SK-N-SH (cell line): ENCODE results near the gene ZNF334.

ENCODE experiments used
- MXI1 ChIP-seq: IDR thresholded peaks from 2 replicates; pipeline ENCODE4 v1.6.1; 2012; ENCODE audit warnings: mild to moderate bottlenecking, low read depth, low read length, improper control_type of control experiment
- TF ChIP-seq, protein P1 (sequence below): IDR thresholded peaks from 2 replicates; pipeline ENCODE4 v1.4.0; 2012; ENCODE audit warnings: low read depth, borderline replicate concordance

DNA sequence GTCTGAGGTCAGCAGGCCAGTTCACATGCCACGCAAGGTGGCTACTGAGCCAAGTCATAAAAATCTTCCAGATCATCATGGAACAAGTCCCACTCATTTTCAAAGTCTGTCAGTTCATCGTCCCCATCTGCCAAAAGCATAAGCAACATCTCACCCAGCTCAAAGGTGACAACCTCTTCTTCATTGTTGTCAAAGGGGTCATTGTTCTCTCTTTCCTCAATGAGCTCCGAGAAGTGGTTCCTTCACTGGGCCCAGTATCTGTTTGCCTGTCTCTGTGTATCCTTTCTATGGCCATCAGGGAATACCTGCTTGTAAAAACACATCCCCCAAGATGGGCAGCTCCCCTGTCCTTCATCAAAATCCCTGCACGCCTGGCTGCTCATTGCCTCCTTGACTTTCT is 49.5 kb downstream of the ZNF334 start:
- TF ChIP-seq, protein P1, sequence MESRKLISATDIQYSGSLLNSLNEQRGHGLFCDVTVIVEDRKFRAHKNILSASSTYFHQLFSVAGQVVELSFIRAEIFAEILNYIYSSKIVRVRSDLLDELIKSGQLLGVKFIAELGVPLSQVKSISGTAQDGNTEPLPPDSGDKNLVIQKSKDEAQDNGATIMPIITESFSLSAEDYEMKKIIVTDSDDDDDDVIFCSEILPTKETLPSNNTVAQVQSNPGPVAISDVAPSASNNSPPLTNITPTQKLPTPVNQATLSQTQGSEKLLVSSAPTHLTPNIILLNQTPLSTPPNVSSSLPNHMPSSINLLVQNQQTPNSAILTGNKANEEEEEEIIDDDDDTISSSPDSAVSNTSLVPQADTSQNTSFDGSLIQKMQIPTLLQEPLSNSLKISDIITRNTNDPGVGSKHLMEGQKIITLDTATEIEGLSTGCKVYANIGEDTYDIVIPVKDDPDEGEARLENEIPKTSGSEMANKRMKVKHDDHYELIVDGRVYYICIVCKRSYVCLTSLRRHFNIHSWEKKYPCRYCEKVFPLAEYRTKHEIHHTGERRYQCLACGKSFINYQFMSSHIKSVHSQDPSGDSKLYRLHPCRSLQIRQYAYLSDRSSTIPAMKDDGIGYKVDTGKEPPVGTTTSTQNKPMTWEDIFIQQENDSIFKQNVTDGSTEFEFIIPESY, result no peak
- no peak for TF ChIP-seq MXI1
